Naive B cell (primary cell): ENCODE measurements around the gene MSL1. TPM values are rescaled to one million over a fixed set of nuclear protein-coding genes. Genes with fewer than 3 reads are reported as not detected.

Source experiments
- ATAC-seq, 2 donors: fragments of 150-1000 bp; cut with Tn5 transposase; 2 replicates each; pipeline ENCODE4 v1.10.0; 2021; ENCODE audit warnings: low read depth in 2 of 2, mild to moderate bottlenecking in 2 of 2, moderate library complexity in 2 of 2
- DNase-seq: peaks from one replicate; pipeline ENCODE4 v3.0.0; 2022
- H3K27ac Mint-ChIP-seq, 6 donors: one replicate each; pipeline ENCODE4 v1.8.0; 2020 to 2022; ENCODE audit warnings: mild to moderate bottlenecking in 6 of 6, mixed read lengths in 6 of 6, moderate library complexity in 5 of 6, inconsistent platforms in 2 of 6
- H3K27me3 Mint-ChIP-seq, 3 donors: one replicate each; pipeline ENCODE4 v1.8.0; 2021 to 2022; ENCODE audit warnings: mixed read lengths in 3 of 3, mild to moderate bottlenecking in 1 of 3
- H3K36me3 Mint-ChIP-seq, 2 donors: one replicate each; pipeline ENCODE4 v1.8.0; 2020 to 2022; ENCODE audit warnings: mixed read lengths in 2 of 2, inconsistent platforms in 1 of 2, mild to moderate bottlenecking in 1 of 2
- H3K4me1 Mint-ChIP-seq, 3 donors: one replicate each; pipeline ENCODE4 v1.8.0; 2020 to 2022; ENCODE audit warnings: mixed read lengths in 3 of 3, inconsistent platforms in 1 of 3, mild to moderate bottlenecking in 1 of 3, moderate library complexity in 1 of 3
- H3K4me3 Mint-ChIP-seq, 8 donors: one replicate each; pipeline ENCODE4 v1.8.0; 2020 to 2022; ENCODE audit warnings: mild to moderate bottlenecking in 8 of 8, mixed read lengths in 8 of 8, moderate library complexity in 8 of 8, inconsistent platforms in 2 of 8
- H3K9me3 Mint-ChIP-seq, 7 donors: one replicate each; pipeline ENCODE4 v1.8.0; 2020 to 2022; ENCODE audit warnings: mixed read lengths in 7 of 7, mild to moderate bottlenecking in 5 of 7, inconsistent platforms in 2 of 7, moderate library complexity in 1 of 7
- polyA plus RNA-seq, 6 donors: library from polyadenylated mRNA; unstranded; fragments of 300-500 nt; fragmentation: Illumina TruSeq; gene quantifications; one replicate each; pipeline ENCODE4 v1.2.3, GENCODE V29; 2021; ENCODE audit warnings: low read depth in 6 of 6

Gene MSL1
- polyA plus RNA-seq, 6 donors from 2014 or later = 7.7 to 13.1 (median 9.2) TPM

DNA sequence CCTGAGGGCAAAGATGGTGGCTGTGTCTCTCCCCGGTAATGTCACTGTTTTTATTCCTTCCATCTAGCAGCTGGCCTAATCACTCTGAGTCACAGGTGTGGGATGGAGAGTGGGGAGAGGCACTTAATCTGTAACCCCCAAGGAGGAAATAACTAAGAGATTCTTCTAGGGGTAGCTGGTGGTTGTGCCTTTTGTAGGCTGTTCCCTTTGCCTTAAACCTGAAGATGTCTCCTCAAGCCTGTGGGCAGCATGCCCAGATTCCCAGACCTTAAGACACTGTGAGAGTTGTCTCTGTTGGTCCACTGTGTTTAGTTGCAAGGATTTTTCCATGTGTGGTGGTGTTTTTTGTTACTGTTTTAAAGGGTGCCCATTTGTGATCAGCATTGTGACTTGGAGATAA lies 50.0 kb downstream of the MSL1 start:
- Mint-ChIP-seq H3K4me3 (no peak overlapping the region), H3K27me3 (no peaks in the 10 kb centered on the region), H3K9me3 (no peaks in the 10 kb centered on the region), H3K4me1 (peaks cover 5 to 19% (median 17%) of the 10 kb centered on the region in 3 donors), H3K36me3 (peaks cover 9 to 20% of the 10 kb centered on the region in 2 donors), H3K27ac (peak overlapping the region in 1 of 6 donors; percentile 33)
- DNase-seq (no peak), ATAC-seq (no peak)

DNA sequence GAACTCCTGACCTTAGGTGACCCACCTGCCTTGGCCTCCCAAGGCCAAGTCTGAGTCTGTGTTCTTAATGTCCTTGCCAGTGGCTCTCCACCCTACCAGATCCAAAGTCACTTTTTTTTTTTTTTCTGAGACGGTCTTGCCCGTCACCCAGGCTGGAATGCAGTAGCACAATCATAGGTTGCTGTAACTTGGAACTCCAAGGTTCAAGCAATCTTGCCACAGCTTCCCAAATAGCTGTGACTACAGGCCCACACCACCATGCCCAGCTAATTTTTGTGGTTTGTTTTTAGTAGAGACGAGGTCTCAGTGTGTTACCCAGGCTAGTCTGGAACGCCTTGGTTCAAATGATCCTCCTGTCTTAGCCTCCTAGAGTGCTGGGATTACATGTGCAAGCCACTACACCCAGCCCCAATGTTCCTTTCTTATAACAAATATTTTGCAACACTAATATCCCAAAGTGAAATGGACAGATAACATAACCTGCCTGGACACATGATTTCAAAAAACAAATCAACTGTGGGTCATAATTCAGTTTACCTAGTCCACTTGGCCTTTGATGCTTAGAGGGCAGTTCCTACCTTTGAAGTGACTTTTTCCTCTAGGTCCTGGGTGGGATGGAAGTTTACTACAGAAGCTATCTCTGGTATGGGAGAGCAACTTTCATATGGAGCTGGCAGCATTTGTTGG lies 51.5 kb downstream of the MSL1 start:
- no peak overlapping the region for H3K27ac Mint-ChIP-seq
- no peaks in the 10 kb centered on the region for H3K27me3 Mint-ChIP-seq
- H3K4me3 Mint-ChIP-seq = no peak overlapping the region
- peaks cover 7 to 17% of the 10 kb centered on the region in 2 donors for H3K36me3 Mint-ChIP-seq
- ATAC-seq = no peak
- peaks cover 11 to 23% (median 16%) of the 10 kb centered on the region in 3 donors for H3K4me1 Mint-ChIP-seq
- no peaks in the 10 kb centered on the region for H3K9me3 Mint-ChIP-seq
- no peak for DNase-seq

DNA sequence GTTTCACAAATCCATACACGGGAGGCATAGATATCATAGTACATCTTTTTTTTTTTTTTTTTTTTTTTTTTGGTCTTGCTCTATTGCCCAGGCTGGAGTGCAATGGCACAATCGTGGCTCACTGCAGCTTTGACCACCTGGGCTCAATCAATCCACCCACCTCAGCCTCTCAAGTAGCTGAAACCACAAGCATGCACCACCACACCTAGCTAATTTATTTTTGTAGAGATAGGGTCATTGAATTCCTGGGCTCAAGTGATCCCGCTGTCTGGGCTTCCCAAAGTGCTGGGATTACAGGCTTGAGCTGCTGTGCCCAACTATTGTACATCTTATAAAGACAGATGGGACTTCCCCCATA lies 52.0 kb downstream of the MSL1 start:
- Mint-ChIP-seq H3K4me1 (peaks cover 13 to 23% (median 15%) of the 10 kb centered on the region in 3 donors), H3K27ac (no peak overlapping the region), H3K4me3 (no peak overlapping the region), H3K36me3 (peaks cover 6 to 14% of the 10 kb centered on the region in 2 donors), H3K27me3 (no peaks in the 10 kb centered on the region), H3K9me3 (no peaks in the 10 kb centered on the region)
- ATAC-seq = no peak
- DNase-seq = no peak

DNA sequence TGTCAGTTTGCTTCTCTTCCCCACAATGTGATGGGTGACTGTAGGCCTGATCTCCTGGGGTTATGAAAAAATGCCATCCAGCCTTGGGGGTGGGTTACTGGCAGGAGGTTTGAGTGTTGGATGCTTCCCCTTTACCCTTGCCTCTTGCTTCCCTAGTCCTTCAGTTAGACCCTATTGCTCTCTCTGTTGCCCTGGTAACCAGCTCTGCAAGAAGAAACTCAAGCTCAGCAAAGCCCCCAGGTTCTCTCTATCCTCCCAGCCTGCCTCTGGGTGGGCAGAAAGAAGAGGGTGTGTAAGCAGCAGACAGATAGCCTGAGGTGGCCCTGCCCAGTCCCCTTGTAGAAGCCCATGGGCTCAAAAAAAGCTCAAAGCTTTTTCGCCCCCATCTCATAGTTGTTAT lies 52.7 kb downstream of the MSL1 start:
- no peak for ATAC-seq
- Mint-ChIP-seq H3K27ac (peak overlapping the region in 1 of 6 donors; percentile 75), H3K36me3 (peaks cover 6 to 14% of the 10 kb centered on the region in 2 donors), H3K4me1 (peaks cover 12 to 21% (median 14%) of the 10 kb centered on the region in 3 donors), H3K4me3 (no peak overlapping the region), H3K9me3 (no peaks in the 10 kb centered on the region), H3K27me3 (no peaks in the 10 kb centered on the region)
- DNase-seq = no peak

DNA sequence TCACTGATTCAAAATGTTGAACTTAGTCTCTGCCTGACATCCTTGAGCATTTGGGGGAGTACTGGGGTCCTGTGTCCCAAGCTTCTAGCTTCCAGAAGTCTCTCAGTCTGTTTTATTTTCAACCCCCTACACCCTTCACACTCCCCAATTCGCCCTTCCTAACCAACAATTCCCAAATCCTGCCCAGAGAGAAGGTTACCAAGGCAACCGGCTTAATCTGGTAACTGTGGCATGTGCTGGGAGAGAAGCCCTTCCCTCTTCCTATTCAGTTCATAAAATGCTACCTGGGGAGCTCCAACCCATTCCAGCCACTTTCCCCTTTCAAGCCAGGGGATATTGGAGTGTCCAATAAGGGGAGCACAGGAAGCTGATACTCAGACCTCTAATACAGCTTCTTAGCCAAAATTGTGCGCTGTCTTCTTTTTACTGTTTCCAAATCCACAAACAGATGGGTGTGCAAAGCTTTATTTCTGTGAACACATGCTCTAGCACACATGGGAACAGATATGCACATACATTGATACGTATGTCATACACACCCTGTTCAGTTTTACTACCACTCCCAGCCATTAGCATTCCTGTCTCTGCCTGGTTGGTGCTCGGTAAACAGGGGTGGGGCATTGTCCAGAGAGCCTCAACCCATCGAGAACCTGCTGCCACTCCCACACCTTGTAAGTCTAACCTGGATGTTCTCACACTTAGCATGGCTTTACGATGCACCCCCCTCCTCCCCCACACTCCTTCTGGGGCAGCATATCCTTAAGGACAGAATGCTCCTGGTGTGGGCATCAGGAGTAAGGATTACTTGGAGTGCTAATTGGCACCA lies 54.4 kb downstream of the MSL1 start:
- Mint-ChIP-seq H3K27me3 (no peaks in the 10 kb centered on the region), H3K9me3 (no peaks in the 10 kb centered on the region), H3K36me3 (peaks cover 0 to 6% of the 10 kb centered on the region in 2 donors), H3K27ac (no peak overlapping the region), H3K4me3 (peak overlapping the region in 4 of 8 donors; percentile 59 to 65 (median 60)), H3K4me1 (peaks cover 12 to 21% (median 14%) of the 10 kb centered on the region in 3 donors)
- DNase-seq = no peak
- no peak for ATAC-seq

DNA sequence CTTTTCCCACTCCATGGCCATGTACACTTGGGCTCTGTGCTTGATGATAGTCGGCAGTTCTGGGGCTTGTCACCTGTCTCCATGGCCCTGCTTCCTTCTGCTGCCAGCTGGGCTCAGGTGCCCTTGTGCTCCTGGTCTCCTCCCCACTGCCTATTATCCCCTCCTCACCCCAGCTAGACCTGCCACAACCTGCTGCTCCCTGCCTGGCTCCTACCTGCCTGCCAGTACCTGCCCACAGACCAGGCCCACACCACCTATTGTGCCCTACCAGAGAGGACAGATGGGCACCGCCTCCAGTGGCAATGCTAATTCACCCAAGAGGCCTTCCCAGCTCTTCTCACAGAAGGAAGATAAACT lies 55.0 kb downstream of the MSL1 start:
- DNase-seq (no peak), ATAC-seq (no peak)
- H3K27me3 Mint-ChIP-seq = no peaks in the 10 kb centered on the region
- H3K9me3 Mint-ChIP-seq = no peaks in the 10 kb centered on the region
- peak overlapping the region in 7 of 8 donors; percentile 53 to 78 (median 61) for H3K4me3 Mint-ChIP-seq
- peak overlapping the region in 3 of 6 donors; percentile 47 to 83 (median 69) for H3K27ac Mint-ChIP-seq
- H3K4me1 Mint-ChIP-seq = peaks cover 12 to 21% (median 14%) of the 10 kb centered on the region in 3 donors
- H3K36me3 Mint-ChIP-seq = peaks cover 0 to 5% of the 10 kb centered on the region in 2 donors

DNA sequence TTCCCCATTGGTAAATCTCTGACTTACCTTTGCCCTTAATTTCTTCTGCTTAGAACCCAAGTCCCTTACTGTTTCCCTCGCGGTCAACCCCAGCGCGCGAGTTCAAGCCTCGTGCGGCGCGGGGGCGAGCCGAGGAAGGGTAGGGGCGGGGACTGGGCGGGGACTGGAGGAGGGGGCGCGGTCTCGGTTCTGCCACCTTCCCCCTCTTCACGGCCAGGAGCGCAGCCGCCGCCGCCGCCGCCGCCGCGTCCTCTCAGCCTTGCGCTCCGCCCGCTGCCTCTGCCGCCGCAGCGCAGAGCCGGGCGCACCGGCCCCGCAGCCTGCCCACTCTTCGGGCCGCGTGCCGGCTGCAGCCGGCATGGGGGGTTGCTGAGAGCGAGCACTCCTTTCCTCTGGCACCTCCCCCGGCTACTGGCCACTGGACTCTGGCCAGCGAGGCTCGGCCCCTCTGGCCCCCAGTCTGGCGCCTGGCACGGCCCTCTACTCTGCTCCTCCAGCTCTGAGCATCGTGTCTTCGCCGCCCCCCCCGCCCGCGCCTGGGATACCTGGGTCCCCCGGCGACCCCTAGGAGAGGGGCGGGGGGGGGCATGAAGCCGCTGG lies 55.6 kb downstream of the MSL1 start, which contains the start of gene RAPGEFL1:
Gene RAPGEFL1, plus strand, starts transcription at position 196 of the 600 bp plus-strand sequence. Its CDS starts 392 bp downstream, at position 588.
- DNase-seq (peak; percentile 67), ATAC-seq (peak; percentile 97)
- H3K27ac Mint-ChIP-seq = peak within 1 kb of the TSS in 4 of 6 donors; percentile 69 to 83 (median 74)
- H3K4me3 Mint-ChIP-seq = peak within 1 kb of the TSS; percentile 54 to 78 (median 66)
- H3K27me3 Mint-ChIP-seq = no peaks in the 10 kb centered on the region
- H3K9me3 Mint-ChIP-seq = no peaks in the 10 kb centered on the region
- peaks cover 12 to 21% (median 14%) of the 10 kb centered on the region in 3 donors for H3K4me1 Mint-ChIP-seq
- H3K36me3 Mint-ChIP-seq = peaks cover 0 to 5% of the 10 kb centered on the region in 2 donors

DNA sequence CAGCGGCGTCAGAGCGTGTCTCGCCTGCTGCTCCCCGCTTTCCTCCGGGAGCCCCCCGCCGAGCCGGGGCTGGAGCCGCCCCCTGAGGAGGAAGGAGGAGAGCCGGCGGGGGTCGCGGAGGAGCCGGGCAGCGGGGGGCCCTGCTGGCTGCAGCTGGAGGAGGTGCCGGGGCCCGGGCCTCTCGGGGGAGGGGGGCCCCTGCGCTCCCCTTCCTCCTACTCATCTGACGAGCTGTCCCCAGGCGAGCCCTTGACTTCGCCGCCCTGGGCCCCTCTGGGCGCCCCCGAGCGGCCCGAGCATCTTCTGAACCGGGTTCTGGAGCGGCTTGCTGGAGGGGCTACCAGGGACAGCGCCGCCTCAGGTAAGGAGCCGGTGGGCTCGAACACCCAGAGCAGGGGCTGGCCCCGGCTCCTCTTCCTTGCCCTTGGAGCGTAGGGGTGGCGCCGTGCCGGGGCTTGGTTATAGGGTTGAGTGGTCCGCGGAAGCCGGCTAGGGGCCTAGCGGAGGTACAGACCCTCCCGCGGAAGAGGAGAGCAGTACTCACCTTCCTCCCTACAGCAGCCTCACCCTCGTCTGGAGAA lies 56.3 kb downstream of the MSL1 start:
- H3K27ac Mint-ChIP-seq = no peak overlapping the region
- peaks cover 12 to 21% (median 14%) of the 10 kb centered on the region in 3 donors for H3K4me1 Mint-ChIP-seq
- ATAC-seq (peak in 1 of 2 donors; percentile 7), DNase-seq (no peak)
- peak overlapping the region in 7 of 8 donors; percentile 54 to 86 (median 66) for H3K4me3 Mint-ChIP-seq
- H3K36me3 Mint-ChIP-seq = peaks cover 0 to 5% of the 10 kb centered on the region in 2 donors
- H3K9me3 Mint-ChIP-seq = no peaks in the 10 kb centered on the region
- no peaks in the 10 kb centered on the region for H3K27me3 Mint-ChIP-seq

DNA sequence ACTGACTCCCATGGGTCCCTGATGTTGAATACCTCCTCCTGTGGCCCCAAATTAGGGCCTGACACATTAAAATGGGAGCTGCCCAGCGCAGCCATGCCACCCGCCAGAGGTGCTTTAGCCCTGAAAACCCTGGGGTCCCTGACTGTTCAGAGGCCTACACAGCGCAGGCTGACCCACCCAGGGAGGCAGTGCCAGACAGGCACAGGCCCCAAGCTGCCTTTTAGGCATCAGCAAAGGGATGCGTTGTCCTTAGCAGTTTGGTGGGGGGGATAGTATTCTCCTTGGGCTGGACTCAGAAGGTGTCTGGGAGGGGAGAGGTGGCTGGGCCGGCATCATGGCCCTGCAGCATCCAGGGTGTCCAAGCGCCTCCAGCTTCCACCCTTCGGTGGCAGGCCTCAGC lies 56.9 kb downstream of the MSL1 start:
- H3K27me3 Mint-ChIP-seq = no peaks in the 10 kb centered on the region
- no peak overlapping the region for H3K27ac Mint-ChIP-seq
- no peaks in the 10 kb centered on the region for H3K9me3 Mint-ChIP-seq
- H3K4me3 Mint-ChIP-seq = peak overlapping the region in 7 of 8 donors; percentile 54 to 86 (median 66)
- H3K4me1 Mint-ChIP-seq = peaks cover 11 to 21% (median 12%) of the 10 kb centered on the region in 3 donors
- DNase-seq (no peak), ATAC-seq (no peak)
- H3K36me3 Mint-ChIP-seq = peaks cover 0 to 5% of the 10 kb centered on the region in 2 donors

DNA sequence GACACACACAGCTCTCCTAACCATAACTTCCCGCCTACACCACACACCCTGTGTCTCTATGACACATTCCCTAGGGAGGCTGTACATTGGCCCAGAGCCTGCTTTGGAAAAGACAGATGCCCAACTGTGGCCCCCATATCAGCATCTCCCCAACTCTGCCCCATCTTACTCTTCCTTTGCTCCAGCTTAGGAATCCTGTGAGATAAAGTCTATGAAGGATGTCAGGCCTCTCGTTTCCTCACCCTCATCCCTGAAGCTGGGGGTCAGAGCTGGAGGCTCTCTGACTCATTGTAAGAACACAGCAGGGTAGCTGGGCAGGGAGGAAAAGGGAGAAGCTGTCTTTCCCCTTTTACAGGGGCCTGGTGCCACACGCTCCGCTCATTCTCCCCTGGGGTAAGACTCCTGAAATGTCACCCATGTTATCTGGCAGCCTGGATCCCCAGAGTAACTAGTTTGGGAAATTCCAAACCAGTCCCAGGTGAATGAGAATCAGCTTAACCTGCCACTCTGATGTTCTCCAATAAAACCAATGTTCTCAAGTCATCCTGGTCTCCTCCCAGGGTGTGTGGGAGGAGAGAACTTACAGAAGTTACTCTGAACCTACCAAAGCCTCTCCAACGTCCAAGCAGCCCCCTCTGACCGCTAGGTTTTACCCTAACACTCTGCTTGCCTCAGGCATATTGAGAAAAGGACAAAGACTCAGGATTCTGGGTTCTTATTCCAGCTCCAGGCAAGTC lies 58.3 kb downstream of the MSL1 start:
- Mint-ChIP-seq H3K27ac (peak overlapping the region in 2 of 6 donors; percentile 39 to 44), H3K9me3 (no peaks in the 10 kb centered on the region), H3K36me3 (no peaks in the 10 kb centered on the region), H3K27me3 (no peaks in the 10 kb centered on the region), H3K4me3 (peak overlapping the region in 4 of 8 donors; percentile 10 to 65 (median 51)), H3K4me1 (peaks cover 11 to 14% (median 12%) of the 10 kb centered on the region in 3 donors)
- ATAC-seq (no peak), DNase-seq (no peak)

DNA sequence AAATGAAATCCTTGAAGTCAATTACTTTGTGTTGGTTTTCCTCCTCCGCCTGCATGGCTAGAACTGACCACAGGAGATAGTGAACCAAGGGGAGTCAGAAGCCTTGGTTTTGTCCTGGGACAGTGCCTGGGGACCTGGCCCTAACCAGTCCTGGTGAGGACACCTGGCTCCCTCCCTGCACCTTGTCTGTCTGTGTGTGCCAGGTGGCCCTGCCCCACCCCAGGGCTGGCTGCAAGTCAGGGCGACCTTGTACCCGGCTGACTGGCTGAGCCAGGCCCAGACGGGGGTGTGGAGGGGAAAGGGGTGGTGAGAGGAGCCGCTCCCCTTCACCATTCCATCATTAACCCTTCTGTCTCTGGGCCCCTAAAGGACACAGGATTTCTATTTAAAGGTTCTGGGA lies 58.9 kb downstream of the MSL1 start:
- Mint-ChIP-seq H3K9me3 (no peaks in the 10 kb centered on the region), H3K4me3 (peak overlapping the region in 1 of 8 donors; percentile 15), H3K36me3 (no peaks in the 10 kb centered on the region), H3K27ac (peak overlapping the region in 1 of 6 donors; percentile 27), H3K27me3 (no peaks in the 10 kb centered on the region), H3K4me1 (peaks cover 11 to 14% (median 12%) of the 10 kb centered on the region in 3 donors)
- no peak for ATAC-seq
- DNase-seq = no peak

DNA sequence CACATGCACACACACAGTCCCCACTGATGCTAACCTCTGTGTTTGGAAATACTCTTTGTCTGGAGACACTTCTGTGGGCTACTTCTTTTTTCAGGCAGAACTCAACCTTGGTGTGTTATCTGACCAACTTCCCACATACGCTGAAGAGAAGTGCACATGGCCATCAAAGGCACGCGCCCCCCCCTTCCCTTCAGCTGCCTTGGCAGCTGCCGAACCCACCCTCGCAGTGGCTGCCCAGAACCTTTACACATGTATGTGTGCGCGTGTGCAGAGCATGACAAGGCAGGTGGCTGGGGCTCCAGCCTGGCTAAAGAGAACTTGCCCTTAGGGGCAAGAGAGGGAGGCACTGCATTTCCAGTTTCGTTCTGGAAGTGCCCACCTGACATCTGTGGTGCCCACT lies 59.4 kb downstream of the MSL1 start:
- no peaks in the 10 kb centered on the region for H3K9me3 Mint-ChIP-seq
- no peaks in the 10 kb centered on the region for H3K36me3 Mint-ChIP-seq
- H3K4me1 Mint-ChIP-seq = peaks cover 11 to 14% (median 12%) of the 10 kb centered on the region in 3 donors
- no peaks in the 10 kb centered on the region for H3K27me3 Mint-ChIP-seq
- DNase-seq (no peak), ATAC-seq (no peak)
- H3K27ac Mint-ChIP-seq = no peak overlapping the region
- H3K4me3 Mint-ChIP-seq = no peak overlapping the region
